H9 (cell line): ENCODE results near the gene ARSG. TPM values are rescaled to one million over a fixed set of nuclear protein-coding genes. Genes with fewer than 3 reads are reported as not detected.

Experiments
- DNase-seq: peaks from one replicate; pipeline ENCODE4 v3.0.0-alpha.2; 2017
- H2AFZ ChIP-seq: one replicate; pipeline ENCODE4 v1.6.1; 2013; ENCODE audit warnings: mild to moderate bottlenecking, low read length, control low read depth, moderate library complexity
- H2AK5ac ChIP-seq: 2 replicates; pipeline ENCODE4 v1.6.1; 2013; ENCODE audit warnings: low read length, control low read depth, mixed read lengths; ENCODE audit not compliant: insufficient read length
- H2BK120ac ChIP-seq: one replicate; pipeline ENCODE4 v1.6.1; 2013; ENCODE audit warnings: low read depth, mild to moderate bottlenecking, low read length, control low read depth, inconsistent platforms; ENCODE audit not compliant: poor library complexity, severe bottlenecking
- H2BK12ac ChIP-seq: 2 replicates; pipeline ENCODE4 v1.6.1; 2013; ENCODE audit warnings: low read length, control low read depth, mixed read lengths, low read depth; ENCODE audit not compliant: insufficient read length
- H2BK15ac ChIP-seq: 2 replicates; pipeline ENCODE4 v1.6.1; 2013; ENCODE audit warnings: low read depth, low read length, control low read depth
- H2BK20ac ChIP-seq: one replicate; pipeline ENCODE4 v1.6.1; 2013; ENCODE audit warnings: low read depth, mild to moderate bottlenecking, low read length, control low read depth, inconsistent platforms; ENCODE audit not compliant: poor library complexity, severe bottlenecking
- H2BK5ac ChIP-seq: 2 replicates; pipeline ENCODE4 v1.6.1; 2013; ENCODE audit warnings: low read length, control low read depth, mixed read lengths; ENCODE audit not compliant: insufficient read length
- H3K14ac ChIP-seq: 2 replicates; pipeline ENCODE4 v1.6.1; 2013; ENCODE audit warnings: low read length, control low read depth; ENCODE audit not compliant: insufficient read depth
- H3K18ac ChIP-seq: 2 replicates; pipeline ENCODE4 v1.6.1; 2013; ENCODE audit warnings: low read depth, mild to moderate bottlenecking, mixed read lengths, low read length, control low read depth; ENCODE audit not compliant: insufficient read length
- H3K23ac ChIP-seq: 2 replicates; pipeline ENCODE4 v1.6.1; 2013; ENCODE audit warnings: low read length, control low read depth, mixed read lengths, low read depth; ENCODE audit not compliant: insufficient read length
- H3K23me2 ChIP-seq: 2 replicates; pipeline ENCODE4 v1.6.1; 2013; ENCODE audit warnings: low read depth, mild to moderate bottlenecking, mixed read lengths, low read length, control low read depth; ENCODE audit not compliant: insufficient read length, poor library complexity, severe bottlenecking
- H3K27ac ChIP-seq: 2 replicates; pipeline ENCODE4 v1.5.1; 2013; ENCODE audit warnings: low read length, control low read depth, mixed read lengths, low read depth; ENCODE audit not compliant: insufficient read length
- H3K27me3 ChIP-seq: 2 replicates; pipeline ENCODE4 v1.6.1; 2013; ENCODE audit warnings: low read length, control low read depth, inconsistent platforms; ENCODE audit not compliant: insufficient read depth
- H3K4ac ChIP-seq: 2 replicates; pipeline ENCODE4 v1.6.1; 2013; ENCODE audit warnings: low read depth, mild to moderate bottlenecking, control low read depth, inconsistent platforms, low read length, moderate library complexity
- H3K4me1 ChIP-seq: 2 replicates; pipeline ENCODE4 v1.6.1; 2013; ENCODE audit warnings: low read length, control low read depth, inconsistent platforms; ENCODE audit not compliant: insufficient read depth
- H3K4me2 ChIP-seq: 2 replicates; pipeline ENCODE4 v1.6.1; 2013; ENCODE audit warnings: low read length, control low read depth, mixed read lengths; ENCODE audit not compliant: insufficient read length, insufficient read depth
- H3K56ac ChIP-seq: 2 replicates; pipeline ENCODE4 v1.6.1; 2013; ENCODE audit warnings: low read depth, mild to moderate bottlenecking, mixed read lengths, low read length, control low read depth; ENCODE audit not compliant: insufficient read length
- H3K79me1 ChIP-seq: 2 replicates; pipeline ENCODE4 v1.6.1; 2013; ENCODE audit warnings: low read depth, mild to moderate bottlenecking, moderate library complexity, low read length, control low read depth, inconsistent platforms; ENCODE audit not compliant: insufficient read depth, poor library complexity, severe bottlenecking
- H3K79me2 ChIP-seq: 2 replicates; pipeline ENCODE4 v1.6.1; 2013; ENCODE audit warnings: low read length, control low read depth, inconsistent platforms; ENCODE audit not compliant: insufficient read depth
- H3K9ac ChIP-seq: 2 replicates; pipeline ENCODE4 v1.6.1; 2013; ENCODE audit warnings: low read length, control low read depth, mixed read lengths; ENCODE audit not compliant: insufficient read length; ENCODE audit errors: extremely low read depth
- H3K9me3 ChIP-seq: one replicate; pipeline ENCODE4 v1.6.1; 2013; ENCODE audit warnings: low read depth, low read length, inconsistent platforms; ENCODE audit not compliant: control insufficient read depth
- H3T11ph ChIP-seq: one replicate; pipeline ENCODE4 v1.6.1; 2013; ENCODE audit warnings: mild to moderate bottlenecking, low read length, control low read depth, inconsistent platforms
- H4K20me1 ChIP-seq: one replicate; pipeline ENCODE4 v1.6.1; 2013; ENCODE audit not compliant: control insufficient read depth, insufficient read length, insufficient read depth
- H4K5ac ChIP-seq: 2 replicates; pipeline ENCODE4 v1.6.1; 2013; ENCODE audit warnings: low read depth, mild to moderate bottlenecking, mixed read lengths, low read length, control low read depth; ENCODE audit not compliant: insufficient read length
- H4K8ac ChIP-seq: replicated peaks from 2 replicates; pipeline ENCODE4 v1.6.1; 2013; ENCODE audit warnings: low read length, control low read depth, mixed read lengths, low read depth; ENCODE audit not compliant: insufficient read length
- H4K91ac ChIP-seq: 2 replicates; pipeline ENCODE4 v1.6.1; 2013; ENCODE audit warnings: low read depth, mild to moderate bottlenecking, moderate library complexity, mixed read lengths, low read length, control low read depth; ENCODE audit not compliant: insufficient read length
- H3K27ac Mint-ChIP-seq, 3 experiments: 2 replicates in 2 of 3; 3 replicates in 1 of 3; pipeline ENCODE4 v1.8.0; 2020 to 2021; ENCODE audit warnings: mixed read lengths in 3 of 3, mild to moderate bottlenecking in 1 of 3, moderate library complexity in 1 of 3
- H3K27me3 Mint-ChIP-seq: 2 replicates; pipeline ENCODE4 v1.8.0; 2021; ENCODE audit warnings: low read depth, mild to moderate bottlenecking, moderate library complexity, mixed read lengths
- H3K36me3 Mint-ChIP-seq, 3 experiments: 2 replicates in 2 of 3; 3 replicates in 1 of 3; pipeline ENCODE4 v1.8.0; 2020 to 2021; ENCODE audit warnings: low read depth in 3 of 3, mixed read lengths in 3 of 3; ENCODE audit not compliant: insufficient read depth in 1 of 3
- H3K4me1 Mint-ChIP-seq, 2 experiments: 2 replicates each; pipeline ENCODE4 v1.8.0; 2020; ENCODE audit warnings: mixed read lengths in 2 of 2
- H3K4me3 Mint-ChIP-seq, 2 experiments: 2 replicates in 1 of 2; 3 replicates in 1 of 2; pipeline ENCODE4 v1.8.0; 2020 to 2021; ENCODE audit warnings: mild to moderate bottlenecking in 2 of 2, mixed read lengths in 2 of 2, moderate library complexity in 1 of 2
- H3K9me3 Mint-ChIP-seq, 2 experiments: 2 replicates in 1 of 2; 3 replicates in 1 of 2; pipeline ENCODE4 v1.8.0; 2020; ENCODE audit warnings: mild to moderate bottlenecking in 2 of 2, mixed read lengths in 2 of 2, moderate library complexity in 1 of 2
- WGBS: extraction: QIAGEN DNeasy Blood & Tissue Kit; methylation state at CpG from one replicate; pipeline ENCODE4 v1.1.7; 2013; ENCODE audit warnings: missing lambda C conversion rate, low lambda C conversion rate, mixed read lengths; ENCODE audit not compliant: insufficient read length; ENCODE audit errors: extremely low coverage; 5-methylcytosine and 5-hydroxymethylcytosine counted together
- total RNA-seq: library from RNA; stranded (reverse); gene quantifications from 2 replicates; pipeline ENCODE4 v1.2.1, GENCODE V29; 2021
- TF ChIP-seq, protein P1 (sequence below): fragments of 200-600 bp; sonication (generic); conservative IDR thresholded peaks from 3 replicates; pipeline ENCODE4 v1.8.0; 2021; ENCODE audit warnings: antibody characterized with exemption, mild to moderate bottlenecking

The ARSG gene
- total RNA-seq, 1 experiment from 2014 or later = 3.6 TPM

DNA sequence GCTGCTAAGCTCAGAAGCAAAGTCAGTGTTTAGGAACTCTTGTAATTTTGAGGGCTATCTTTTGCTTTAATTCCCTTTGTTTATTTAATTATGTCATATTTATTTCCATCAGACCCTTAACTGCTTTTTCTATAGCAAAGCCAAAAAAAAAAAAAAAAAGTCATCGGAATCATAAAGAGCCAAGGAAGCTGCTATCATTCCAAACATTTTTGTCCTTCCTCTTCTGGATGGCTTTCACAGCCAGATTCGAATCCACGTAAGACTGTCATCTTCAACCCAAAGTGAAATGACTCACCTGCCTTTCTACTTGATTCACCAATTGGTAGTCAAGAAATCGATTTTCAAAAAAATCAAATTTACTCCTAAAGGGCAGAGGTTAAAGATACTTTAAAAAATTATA lies 127.6 kb downstream of the ARSG start:
- H3K27me3 Mint-ChIP-seq = peaks cover 12% of the 10 kb centered on the region
- WGBS = no CpG with 5 or more reads among the region's 4 CpGs
- no peak overlapping the region for H3K27ac Mint-ChIP-seq
- H3K27me3 ChIP-seq = no peaks in the 10 kb centered on the region
- peaks cover 38 to 45% of the 10 kb centered on the region in 2 experiments for H3K9me3 Mint-ChIP-seq
- peaks cover 32 to 58% (median 33%) of the 10 kb centered on the region in 3 experiments for H3K36me3 Mint-ChIP-seq
- no peak overlapping the region for H2BK5ac ChIP-seq
- H2BK15ac ChIP-seq = no peak overlapping the region
- no peak overlapping the region for H2BK120ac ChIP-seq
- no peaks in the 10 kb centered on the region for H3K4me1 ChIP-seq
- H3K56ac ChIP-seq = no peak overlapping the region
- H2AFZ ChIP-seq = no peak overlapping the region
- H3K79me2 ChIP-seq = no peaks in the 10 kb centered on the region
- no peak overlapping the region for H3K23ac ChIP-seq
- H4K20me1 ChIP-seq = no peaks in the 10 kb centered on the region
- H4K8ac ChIP-seq = no peak overlapping the region
- H3K14ac ChIP-seq = no peak overlapping the region
- no peak overlapping the region for H3K4ac ChIP-seq
- no peak for DNase-seq
- H3K27ac ChIP-seq = no peak overlapping the region
- H3T11ph ChIP-seq = no peak overlapping the region
- no peak overlapping the region for H3K4me3 Mint-ChIP-seq
- H3K4me2 ChIP-seq = no peak overlapping the region
- no peaks in the 10 kb centered on the region for H3K79me1 ChIP-seq
- H3K4me1 Mint-ChIP-seq = peaks cover 17 to 18% of the 10 kb centered on the region in 2 experiments
- no peak overlapping the region for H2BK12ac ChIP-seq
- no peak overlapping the region for H2BK20ac ChIP-seq
- H3K23me2 ChIP-seq = no peaks in the 10 kb centered on the region
- no peak overlapping the region for H2AK5ac ChIP-seq
- H4K91ac ChIP-seq = no peak overlapping the region
- H4K5ac ChIP-seq = no peak overlapping the region
- H3K9me3 ChIP-seq = no peaks in the 10 kb centered on the region
- no peak overlapping the region for H3K9ac ChIP-seq
- TF ChIP-seq, protein P1, sequence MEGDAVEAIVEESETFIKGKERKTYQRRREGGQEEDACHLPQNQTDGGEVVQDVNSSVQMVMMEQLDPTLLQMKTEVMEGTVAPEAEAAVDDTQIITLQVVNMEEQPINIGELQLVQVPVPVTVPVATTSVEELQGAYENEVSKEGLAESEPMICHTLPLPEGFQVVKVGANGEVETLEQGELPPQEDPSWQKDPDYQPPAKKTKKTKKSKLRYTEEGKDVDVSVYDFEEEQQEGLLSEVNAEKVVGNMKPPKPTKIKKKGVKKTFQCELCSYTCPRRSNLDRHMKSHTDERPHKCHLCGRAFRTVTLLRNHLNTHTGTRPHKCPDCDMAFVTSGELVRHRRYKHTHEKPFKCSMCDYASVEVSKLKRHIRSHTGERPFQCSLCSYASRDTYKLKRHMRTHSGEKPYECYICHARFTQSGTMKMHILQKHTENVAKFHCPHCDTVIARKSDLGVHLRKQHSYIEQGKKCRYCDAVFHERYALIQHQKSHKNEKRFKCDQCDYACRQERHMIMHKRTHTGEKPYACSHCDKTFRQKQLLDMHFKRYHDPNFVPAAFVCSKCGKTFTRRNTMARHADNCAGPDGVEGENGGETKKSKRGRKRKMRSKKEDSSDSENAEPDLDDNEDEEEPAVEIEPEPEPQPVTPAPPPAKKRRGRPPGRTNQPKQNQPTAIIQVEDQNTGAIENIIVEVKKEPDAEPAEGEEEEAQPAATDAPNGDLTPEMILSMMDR = no peak
- H3K18ac ChIP-seq = no peak overlapping the region
